SU-DHL-6 (cell line): ENCODE measurements around the gene HMMR.

Experiments used
- H2AFZ ChIP-seq: fragments of 200-600 bp; sonication (generic); 2 replicates; pipeline ENCODE4 v1.6.1; 2014; ENCODE audit warnings: low read depth, mild to moderate bottlenecking, moderate library complexity, mixed read lengths, antibody characterized with exemption, low read length; ENCODE audit not compliant: severe bottlenecking
- H3F3A ChIP-seq: fragments of 200-600 bp; shearing (Covaris generic); 2 replicates; pipeline ENCODE4 v1.6.0; 2016; ENCODE audit warnings: antibody characterized with exemption, mild to moderate bottlenecking; ENCODE audit not compliant: insufficient read depth
- H3K27ac ChIP-seq: fragments of 200-600 bp; sonication (generic); 2 replicates; pipeline ENCODE4 v1.5.1; 2016; ENCODE audit warnings: low read depth, mild to moderate bottlenecking, low read length, moderate library complexity, mixed read lengths
- H3K27me3 ChIP-seq: fragments of 200-600 bp; sonication (generic), shearing (Covaris generic); 2 replicates; pipeline ENCODE4 v1.6.0; 2014; ENCODE audit warnings: mild to moderate bottlenecking, low read length
- H3K36me3 ChIP-seq: fragments of 200-600 bp; sonication (generic); 2 replicates; pipeline ENCODE4 v1.6.1; 2014; ENCODE audit warnings: mild to moderate bottlenecking, low read length, mixed read lengths
- H3K4me2 ChIP-seq: fragments of 300-600, 200-600 bp; shearing (Covaris generic), sonication (generic); 2 replicates; pipeline ENCODE4 v1.6.0; 2014; ENCODE audit warnings: low read length, low read depth, mild to moderate bottlenecking; ENCODE audit not compliant: poor library complexity, severe bottlenecking
- H3K4me3 ChIP-seq: fragments of 200-600 bp; sonication (generic); 2 replicates; pipeline ENCODE4 v1.5.1; 2014; ENCODE audit warnings: antibody characterized with exemption, low read length, mild to moderate bottlenecking, mixed read lengths; ENCODE audit not compliant: insufficient read depth, poor library complexity, severe bottlenecking
- H3K79me2 ChIP-seq: fragments of 200-600 bp; sonication (generic); 2 replicates; pipeline ENCODE4 v1.6.1; 2014; ENCODE audit warnings: mild to moderate bottlenecking, low read length, moderate library complexity; ENCODE audit not compliant: insufficient read depth
- H3K9ac ChIP-seq: fragments of 200-600 bp; sonication (generic); 2 replicates; pipeline ENCODE4 v1.7.0; 2014; ENCODE audit warnings: mild to moderate bottlenecking, low read length
- H3K9me2 ChIP-seq: fragments of 200-600 bp; sonication (generic); replicated peaks from 2 replicates; pipeline ENCODE4 v1.6.1; 2014; ENCODE audit warnings: low read length; ENCODE audit not compliant: insufficient read depth
- H3K9me3 ChIP-seq: fragments of 200-600 bp; sonication (generic); 2 replicates; pipeline ENCODE4 v1.6.1; 2014; ENCODE audit warnings: low read length, mixed read lengths; ENCODE audit not compliant: insufficient read depth
- H4K20me1 ChIP-seq: fragments of 200-600 bp; sonication (generic); 2 replicates; pipeline ENCODE4 v1.6.1; 2014; ENCODE audit warnings: low read depth, mild to moderate bottlenecking, antibody characterized with exemption, low read length, moderate library complexity, mixed read lengths
- CTCF ChIP-seq: fragments of 200-600 bp; sonication (generic); IDR thresholded peaks from one replicate; pipeline ENCODE4 v1.5.1; 2017; ENCODE audit warnings: antibody characterized with exemption, mild to moderate bottlenecking, low read length, moderate library complexity; ENCODE audit not compliant: insufficient read depth, poor library complexity, severe bottlenecking
- EZH2phosphoT487 ChIP-seq: fragments of 200-600 bp; sonication (generic), shearing (Covaris generic); conservative IDR thresholded peaks from 2 replicates; pipeline ENCODE4 v1.6.1; 2018; ENCODE audit warnings: mild to moderate bottlenecking, antibody characterized with exemption, low read length, moderate library complexity, mixed read lengths

HMMR gene

GRCh38 chr5:163467682-163468081, 7.2 kb downstream of the HMMR start:
- Histone ChIP-seq H3K4me2 (no peak overlapping the region), H3K27me3 (no peaks in the 10 kb centered on the region), H3K9me3 (no peaks in the 10 kb centered on the region), H3K9ac (no peak overlapping the region), H3K27ac (no peak overlapping the region), H3K4me3 (no peak overlapping the region), H2AFZ (no peak overlapping the region), H3K9me2 (no peaks in the 10 kb centered on the region), H3F3A (peaks cover 9% of the 10 kb centered on the region; the same call in 1 of the 2 replicates), H3K36me3 (peaks cover 34% of the 10 kb centered on the region), H4K20me1 (no peaks in the 10 kb centered on the region), H3K79me2 (peaks cover 21% of the 10 kb centered on the region)
- TF ChIP-seq CTCF (no peak), EZH2phosphoT487 (no peak)

GRCh38 chr5:163473635-163474243, 13.3 kb downstream of the HMMR start:
- Histone ChIP-seq H2AFZ (no peak overlapping the region), H3K27ac (no peak overlapping the region), H3K4me3 (no peak overlapping the region), H3K27me3 (no peaks in the 10 kb centered on the region), H3K9me3 (no peaks in the 10 kb centered on the region), H3K36me3 (peaks cover 67% of the 10 kb centered on the region), H4K20me1 (no peaks in the 10 kb centered on the region), H3K79me2 (no peaks in the 10 kb centered on the region), H3K9me2 (no peaks in the 10 kb centered on the region), H3K9ac (no peak overlapping the region), H3F3A (peaks cover 4% of the 10 kb centered on the region; the same call in 1 of the 2 replicates), H3K4me2 (no peak overlapping the region)
- no peak for TF ChIP-seq EZH2phosphoT487
- TF ChIP-seq CTCF = no peak

GRCh38 chr5:163475411-163475810, 15.0 kb downstream of the HMMR start:
- TF ChIP-seq CTCF = no peak
- TF ChIP-seq EZH2phosphoT487 = no peak
- Histone ChIP-seq H3K9me3 (no peaks in the 10 kb centered on the region), H3K79me2 (no peaks in the 10 kb centered on the region), H3K4me2 (no peak overlapping the region), H3F3A (peaks cover 4% of the 10 kb centered on the region; the same call in 1 of the 2 replicates), H3K9ac (no peak overlapping the region), H4K20me1 (no peaks in the 10 kb centered on the region), H3K36me3 (peaks cover 80% of the 10 kb centered on the region), H3K9me2 (no peaks in the 10 kb centered on the region), H3K27me3 (no peaks in the 10 kb centered on the region), H3K27ac (no peak overlapping the region), H2AFZ (no peak overlapping the region), H3K4me3 (no peak overlapping the region)
